SJCRH30 (cell line): ENCODE results near the gene CDK5R1. TPM values are rescaled to one million over a fixed set of nuclear protein-coding genes. Genes with fewer than 3 reads are reported as not detected.
"Not testable (repeated sequence)": the region's sequence is repeated elsewhere in the genome, so short reads cannot be mapped to it uniquely, and the experiment has no call there.

Source experiments
- DNase-seq, 2 experiments: peaks; one replicate each; pipeline ENCODE4 v3.0.0-alpha.2; 2015 to 2020
- H3K27ac ChIP-seq: fragments of 250-450 bp; sonication (Bioruptor Pico); 2 replicates; pipeline ENCODE4 v1.5.1; 2020; ENCODE audit warnings: mild to moderate bottlenecking, moderate library complexity
- H3K27me3 ChIP-seq: fragments of 250-450 bp; sonication (Bioruptor Pico); 2 replicates; pipeline ENCODE4 v1.5.1; 2020; ENCODE audit warnings: mild to moderate bottlenecking, moderate library complexity
- H3K36me3 ChIP-seq: fragments of 250-450 bp; sonication (Bioruptor Pico); 2 replicates; pipeline ENCODE4 v1.5.1; 2020; ENCODE audit warnings: mild to moderate bottlenecking, moderate library complexity
- H3K4me1 ChIP-seq: fragments of 250-450 bp; sonication (Bioruptor Pico); 2 replicates; pipeline ENCODE4 v1.5.1; 2020; ENCODE audit warnings: mild to moderate bottlenecking, moderate library complexity
- H3K4me3 ChIP-seq: fragments of 250-450 bp; sonication (Bioruptor Pico); 2 replicates; pipeline ENCODE4 v1.5.1; 2020; ENCODE audit warnings: mild to moderate bottlenecking, moderate library complexity
- H3K9me3 ChIP-seq: fragments of 250-450 bp; sonication (Bioruptor Pico); replicated peaks from 2 replicates; pipeline ENCODE4 v1.5.1; 2020; ENCODE audit warnings: mild to moderate bottlenecking, moderate library complexity
- total RNA-seq: library from RNA; depleted of rRNA; stranded (reverse); fragments of >200 nt; shearing (Covaris generic); gene quantifications from 2 replicates; pipeline ENCODE4 v1.2.3, GENCODE V29; 2014; rRNA removed

CDK5R1 gene
- 3.6 and 4.7 TPM in 2 replicates for total RNA-seq

DNA sequence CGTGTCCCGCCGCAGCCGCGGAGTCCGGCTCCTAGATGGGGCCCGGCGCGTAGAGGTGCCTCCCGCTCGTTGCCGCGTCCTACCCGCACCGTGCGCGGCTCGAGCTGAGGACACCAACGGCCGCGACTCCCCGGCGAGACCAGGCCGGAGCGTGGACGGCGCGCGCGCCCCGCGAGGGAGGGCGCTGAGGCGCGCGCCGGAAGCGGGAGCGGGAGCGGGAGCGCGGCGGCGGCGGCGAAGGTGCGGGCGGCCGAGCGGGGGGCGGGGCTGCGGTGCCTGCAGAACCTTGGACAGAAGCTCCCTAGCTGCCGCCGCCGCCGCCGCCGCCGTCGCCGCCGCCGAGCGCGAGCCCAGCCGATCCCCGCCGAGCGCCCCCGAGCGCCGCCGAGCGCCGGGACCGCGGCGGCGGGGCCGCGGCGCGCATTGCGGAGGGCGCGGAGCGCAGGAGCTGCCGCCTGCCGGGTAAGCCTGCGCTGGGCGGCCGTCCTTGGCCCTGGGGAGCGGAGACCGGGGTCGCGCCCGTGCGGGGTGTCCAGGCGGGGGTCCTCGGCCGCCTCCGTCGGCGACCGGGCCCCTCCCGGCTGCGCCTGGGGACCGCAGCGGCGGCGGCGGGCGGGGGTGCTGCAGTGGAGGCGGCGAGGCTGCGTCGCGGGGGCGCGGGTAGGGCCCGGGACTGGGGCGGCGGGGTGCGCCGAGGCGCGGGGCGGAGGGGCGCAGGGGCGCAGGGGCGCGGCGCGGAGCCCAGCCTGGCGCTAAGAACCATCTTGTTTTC, at the start of gene CDK5R1:
Gene CDK5R1 (plus strand): TSS at position 293 of the 772 bp plus-strand sequence. CDS start 628 bp downstream, outside the sequence.
- DNase-seq, result peak; percentile 72 to 76
- Histone ChIP-seq H3K27ac (peak within 1 kb of the TSS; percentile 51), H3K27me3 (no peaks in the 10 kb centered on the region), H3K4me1 (peaks cover 8% of the 10 kb centered on the region; the same call in 1 of the 2 replicates), H3K9me3 (no peaks in the 10 kb centered on the region), H3K4me3 (peak within 1 kb of the TSS; percentile 70), H3K36me3 (peaks cover 7% of the 10 kb centered on the region)

DNA sequence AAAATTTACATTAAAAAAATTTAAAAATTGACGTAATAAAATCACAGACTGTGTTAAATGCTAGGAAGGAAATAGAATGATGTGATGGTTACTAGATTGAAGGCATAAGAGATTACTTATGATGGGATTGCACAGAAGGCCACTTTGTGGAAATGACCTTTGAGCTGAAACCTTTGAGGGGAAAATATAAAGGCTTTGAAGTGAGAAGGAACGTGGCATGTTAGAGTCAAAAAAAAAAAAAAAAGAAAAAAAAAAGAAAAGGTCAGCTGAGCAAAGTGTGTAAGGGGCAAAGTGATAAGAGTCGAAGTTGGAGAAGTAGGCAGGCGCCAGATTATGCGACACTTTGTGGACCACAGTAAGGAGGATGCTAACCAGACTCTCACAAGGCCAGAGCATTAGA, 46.1 kb upstream of the CDK5R1 start:
- H3K27me3 ChIP-seq, result no peaks in the 10 kb centered on the region
- no peak for DNase-seq
- no peak overlapping the region for H3K27ac ChIP-seq
- no peak overlapping the region for H3K4me3 ChIP-seq
- H3K4me1 ChIP-seq, result peaks cover 2% of the 10 kb centered on the region; the same call in 1 of the 2 replicates
- H3K36me3 ChIP-seq, result no peaks in the 10 kb centered on the region
- 0 out of 2 replicates have a peak, but pooled peaks cover 3% of the 10 kb centered on the region for H3K9me3 ChIP-seq

GRCh38 chr17:32441886-32442285, 44.9 kb upstream of the CDK5R1 start:
- no peak for DNase-seq
- H3K9me3 ChIP-seq, result no peaks in the 10 kb centered on the region
- peaks cover 1% of the 10 kb centered on the region for H3K36me3 ChIP-seq
- no peak overlapping the region for H3K27ac ChIP-seq
- H3K4me3 ChIP-seq, result no peak overlapping the region
- H3K27me3 ChIP-seq, result no peaks in the 10 kb centered on the region
- H3K4me1 ChIP-seq, result peaks cover 7% of the 10 kb centered on the region; the same call in 1 of the 2 replicates

DNA sequence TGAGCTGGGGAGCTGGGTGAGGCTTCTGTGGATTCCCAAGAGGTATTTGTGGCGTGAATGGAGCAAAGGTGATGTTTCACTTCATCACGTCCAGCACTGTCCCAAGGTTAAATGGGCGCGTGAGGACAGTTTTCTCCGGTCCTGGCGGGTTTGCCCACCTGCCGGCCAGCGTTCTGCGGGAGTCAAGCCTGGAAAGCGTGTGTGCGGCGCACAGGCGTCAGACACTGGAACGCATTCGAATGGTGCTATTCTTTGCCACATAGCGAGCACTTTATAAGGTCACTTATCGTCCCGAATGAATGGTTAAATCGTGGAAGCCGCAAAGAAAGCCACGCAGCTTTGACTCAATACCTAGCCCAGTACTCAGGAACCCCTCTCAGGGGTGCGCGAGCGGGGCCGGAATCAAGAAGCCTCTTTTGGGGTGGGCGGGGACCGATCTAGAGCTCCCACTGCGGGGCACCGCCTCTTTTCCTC, 42.9 kb upstream of the CDK5R1 start:
- H3K4me3 ChIP-seq, result peak overlapping the region; percentile 95
- no peak overlapping the region for H3K27ac ChIP-seq
- peaks cover 19% of the 10 kb centered on the region for H3K36me3 ChIP-seq
- no peaks in the 10 kb centered on the region for H3K9me3 ChIP-seq
- H3K27me3 ChIP-seq, result no peaks in the 10 kb centered on the region
- peaks cover 10% of the 10 kb centered on the region; the same call in 1 of the 2 replicates for H3K4me1 ChIP-seq
- no peak for DNase-seq

- no peaks in the 10 kb centered on the region for H3K9me3 ChIP-seq
- H3K27ac ChIP-seq, result peak within 1 kb of the TSS; percentile 89
- peak within 1 kb of the TSS; percentile 95 for H3K4me3 ChIP-seq
- no peaks in the 10 kb centered on the region for H3K27me3 ChIP-seq
- H3K36me3 ChIP-seq, result peaks cover 25% of the 10 kb centered on the region
- H3K4me1 ChIP-seq, result peaks cover 10% of the 10 kb centered on the region; the same call in 1 of the 2 replicates
- DNase-seq, result peak; percentile 99
These were observed 42.3 kb upstream of the CDK5R1 start, which contains the start of gene PSMD11 for GRCh38 chr17:32444301-32445073. TSS of gene PSMD11 (plus strand) at chr17:32444510. CDS start at chr17:32444524, 14 bp downstream.

- peak overlapping the region; percentile 95 for H3K4me3 ChIP-seq
- peak; percentile 37 to 55 for DNase-seq
- no peaks in the 10 kb centered on the region for H3K27me3 ChIP-seq
- H3K4me1 ChIP-seq, result peaks cover 10% of the 10 kb centered on the region; the same call in 1 of the 2 replicates
- H3K9me3 ChIP-seq, result no peaks in the 10 kb centered on the region
- peaks cover 30% of the 10 kb centered on the region for H3K36me3 ChIP-seq
- H3K27ac ChIP-seq, result peak overlapping the region; percentile 89
These were observed 41.7 kb upstream of the CDK5R1 start for GRCh38 chr17:32445074-32445415.

DNA sequence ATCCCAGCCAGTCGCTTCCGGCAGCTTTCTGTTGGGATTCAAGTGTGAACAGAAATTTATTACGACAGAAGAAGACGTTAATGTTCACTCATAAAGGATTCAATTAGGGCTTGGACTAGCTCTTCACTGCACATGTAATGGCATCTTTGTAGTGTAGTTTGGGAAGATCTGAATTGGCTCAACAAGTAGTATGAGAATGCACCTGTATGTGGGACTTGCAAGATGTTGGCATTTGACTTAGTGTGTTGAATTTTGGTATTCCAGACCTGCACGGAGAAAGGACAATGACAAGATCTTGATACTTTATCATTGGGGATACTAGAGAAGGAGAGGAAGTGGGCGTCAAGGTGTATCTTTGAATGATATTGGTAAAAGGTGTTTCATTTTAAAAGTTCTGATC, 41.3 kb upstream of the CDK5R1 start:
- Histone ChIP-seq H3K9me3 (no peaks in the 10 kb centered on the region), H3K27me3 (no peaks in the 10 kb centered on the region), H3K4me3 (peak overlapping the region; percentile 95), H3K36me3 (peaks cover 32% of the 10 kb centered on the region), H3K4me1 (peaks cover 10% of the 10 kb centered on the region; the same call in 1 of the 2 replicates), H3K27ac (peak overlapping the region; percentile 89; the same call in 1 of the 2 replicates)
- no peak for DNase-seq

DNA sequence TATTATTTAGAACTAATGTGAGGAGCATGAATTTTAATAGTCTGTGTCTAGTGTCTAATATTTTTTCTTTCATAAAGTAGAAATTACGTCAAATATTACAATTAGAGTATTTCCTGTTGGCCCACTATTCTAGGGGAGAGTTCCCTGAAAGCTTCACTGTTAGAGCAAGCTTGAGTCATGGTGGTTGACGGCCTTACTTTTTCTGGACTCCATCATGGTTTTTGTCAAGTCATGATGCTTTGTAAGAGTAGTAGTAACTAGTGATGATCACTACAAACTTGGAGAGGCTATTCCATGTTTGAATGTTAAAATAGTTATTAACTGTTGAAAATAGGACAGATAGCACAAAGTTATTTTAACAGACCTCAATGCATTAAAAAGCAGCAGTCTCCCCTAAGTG, 40.8 kb upstream of the CDK5R1 start:
- Histone ChIP-seq H3K4me3 (peak overlapping the region; percentile 95), H3K27ac (no peak overlapping the region), H3K4me1 (peaks cover 10% of the 10 kb centered on the region; the same call in 1 of the 2 replicates), H3K9me3 (no peaks in the 10 kb centered on the region), H3K27me3 (no peaks in the 10 kb centered on the region), H3K36me3 (peaks cover 37% of the 10 kb centered on the region)
- DNase-seq, result no peak

- H3K36me3 ChIP-seq, result peaks cover 47% of the 10 kb centered on the region
These were observed 39.8 kb upstream of the CDK5R1 start for GRCh38 chr17:32446949-32447348.

GRCh38 chr17:32449963-32450362, 36.8 kb upstream of the CDK5R1 start:
- H3K4me3 ChIP-seq, result no peak overlapping the region
- H3K4me1 ChIP-seq, result peaks cover 10% of the 10 kb centered on the region; the same call in 1 of the 2 replicates
- peaks cover 77% of the 10 kb centered on the region for H3K36me3 ChIP-seq
- H3K9me3 ChIP-seq, result no peaks in the 10 kb centered on the region; the same call in 1 of the 2 replicates
- H3K27ac ChIP-seq, result no peak overlapping the region
- no peaks in the 10 kb centered on the region for H3K27me3 ChIP-seq
- DNase-seq, result no peak

More at GRCh38 chr17:32446949-32447348, 39.8 kb upstream of the CDK5R1 start:
- Histone ChIP-seq H3K27me3 (no peaks in the 10 kb centered on the region), H3K9me3 (no peaks in the 10 kb centered on the region), H3K27ac (no peak overlapping the region), H3K4me3 (no peak overlapping the region), H3K4me1 (peaks cover 10% of the 10 kb centered on the region; the same call in 1 of the 2 replicates)
- DNase-seq, result no peak

DNA sequence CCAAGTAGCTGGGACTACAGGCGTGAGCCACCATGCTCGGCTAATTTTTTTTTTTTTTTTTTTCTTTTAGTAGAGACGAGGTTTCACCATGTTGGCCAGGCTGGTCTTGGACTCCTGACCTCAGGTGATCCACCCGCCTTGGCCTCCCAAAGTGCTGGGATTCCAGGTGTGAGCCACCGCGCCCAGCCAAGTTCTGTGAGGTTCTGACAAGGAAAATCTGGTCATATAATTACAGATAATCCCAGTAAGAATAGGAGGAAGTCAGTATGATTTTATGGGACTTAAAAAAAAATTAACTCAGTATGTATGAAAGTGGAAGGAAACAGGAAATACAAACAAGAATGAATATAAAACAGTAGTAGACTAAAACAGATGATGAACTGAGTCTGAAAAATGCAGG, 36.4 kb upstream of the CDK5R1 start:
- H3K27ac ChIP-seq, H3K9me3 ChIP-seq, H3K27me3 ChIP-seq, H3K4me3 ChIP-seq, H3K4me1 ChIP-seq, DNase-seq: not testable (repeated sequence)
- peaks cover 81% of the 10 kb centered on the region for H3K36me3 ChIP-seq

GRCh38 chr17:32451879-32452278, 34.9 kb upstream of the CDK5R1 start:
- H3K4me3 ChIP-seq, result no peak overlapping the region
- no peak overlapping the region for H3K27ac ChIP-seq
- H3K9me3 ChIP-seq, result no peaks in the 10 kb centered on the region; the same call in 1 of the 2 replicates
- no peak for DNase-seq
- H3K4me1 ChIP-seq, result 0 out of 2 replicates have a peak, but pooled peaks cover 3% of the 10 kb centered on the region
- H3K27me3 ChIP-seq, result no peaks in the 10 kb centered on the region
- H3K36me3 ChIP-seq, result peaks cover 95% of the 10 kb centered on the region

- H3K4me3 ChIP-seq, result no peak overlapping the region
- no peak for DNase-seq
- no peaks in the 10 kb centered on the region for H3K27me3 ChIP-seq
- H3K36me3 ChIP-seq, result peaks cover 95% of the 10 kb centered on the region
- H3K9me3 ChIP-seq, result no peaks in the 10 kb centered on the region; the same call in 1 of the 2 replicates
- H3K27ac ChIP-seq, result no peak overlapping the region
- H3K4me1 ChIP-seq, result no peaks in the 10 kb centered on the region
These were observed 34.5 kb upstream of the CDK5R1 start for GRCh38 chr17:32452281-32452680.

GRCh38 chr17:32453370-32453769, 33.4 kb upstream of the CDK5R1 start:
- Histone ChIP-seq H3K4me3 (no peak overlapping the region), H3K27me3 (no peaks in the 10 kb centered on the region), H3K9me3 (no peaks in the 10 kb centered on the region; the same call in 1 of the 2 replicates), H3K4me1 (no peaks in the 10 kb centered on the region), H3K36me3 (peaks cover 96% of the 10 kb centered on the region), H3K27ac (no peak overlapping the region)
- no peak for DNase-seq
